ENCODE results near the gene CASTOR1. TPM values are rescaled to one million over a fixed set of nuclear protein-coding genes. Genes with fewer than 3 reads are reported as not detected.

The CASTOR1 gene
- total RNA-seq, 1 experiment from 2014 or later: 16.0 TPM

DNA sequence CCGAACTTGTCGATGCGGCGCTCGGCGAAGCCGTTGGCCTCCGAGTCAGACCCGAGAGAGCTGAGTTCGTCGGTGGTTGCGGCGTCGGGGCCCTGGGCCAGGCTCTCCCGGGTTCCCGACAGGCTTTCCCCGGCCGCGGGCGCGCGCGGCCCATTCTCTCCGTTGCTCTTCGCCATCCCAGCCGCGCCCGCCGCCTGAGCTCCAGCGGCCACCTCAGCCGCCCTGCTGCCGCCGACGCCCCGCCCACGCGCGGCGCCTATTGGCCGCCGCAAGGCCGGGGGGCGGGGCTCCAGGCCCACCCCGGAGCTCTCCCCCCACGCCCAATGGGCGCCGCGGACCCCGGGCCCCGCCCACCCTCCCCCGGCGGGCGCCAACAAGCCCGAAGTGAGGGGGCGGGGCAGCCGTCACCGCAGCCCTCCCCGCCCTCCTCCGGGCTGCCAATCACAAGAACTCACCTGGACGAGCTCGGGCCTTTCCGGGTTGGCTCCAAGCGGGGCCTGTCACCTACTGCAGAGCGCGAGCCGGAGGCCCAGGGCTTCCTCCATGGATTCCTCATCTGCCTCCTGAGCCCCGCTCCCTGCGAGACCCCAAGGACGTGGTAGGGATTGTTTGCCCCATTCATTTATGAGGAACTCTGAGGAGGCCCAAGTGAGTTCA, 37.5 kb upstream of the CASTOR1 start, which contains the start of gene TBC1D10A:
TBC1D10A (minus strand) TSS at position 236 of the 657 bp plus-strand sequence; CDS start at position 176, 60 bp downstream.
- H3K9me3 Mint-ChIP-seq: no peaks in the 10 kb centered on the region
- no peaks in the 10 kb centered on the region for H3K27me3 Mint-ChIP-seq (ENCODE audit: low read depth)
- H3K4me1 Mint-ChIP-seq: peaks cover 28% of the 10 kb centered on the region
- CTCF ChIA-PET: interaction anchor here (0.5 to 7.8 kb wide), 20 partner anchors 10 to 480 kb away, joined by 3 to 193 read pairs (median 5); partner anchors contain the start of genes CASTOR1, CCDC157, RNF215 and SF3A1
- POLR2A ChIA-PET: interaction anchor here (0.7 to 2.4 kb wide), 4 partner anchors 30 to 59 kb away, joined by 3 to 7 read pairs (median 4); partner anchors contain the start of genes CCDC157 and SF3A1
- peaks cover 2% of the 10 kb centered on the region; the same call in 1 of the 2 replicates for H3K36me3 Mint-ChIP-seq
- ATAC-seq (peak; percentile 93), DNase-seq (ENCODE audit: low spot score) (peak; percentile 95)
- H3K27ac Mint-ChIP-seq: peak within 1 kb of the TSS; percentile 89
- peak within 1 kb of the TSS; percentile 75 for H3K4me3 Mint-ChIP-seq
- no peak for TF ChIP-seq MYBL2 (CRISPR knock-in tag; IDR thresholded peaks at IDR 0.05)
- TF ChIP-seq NR2C2 (CRISPR knock-in tag; IDR thresholded peaks at IDR 0.05): no peak
- TF ChIP-seq, protein P1, sequence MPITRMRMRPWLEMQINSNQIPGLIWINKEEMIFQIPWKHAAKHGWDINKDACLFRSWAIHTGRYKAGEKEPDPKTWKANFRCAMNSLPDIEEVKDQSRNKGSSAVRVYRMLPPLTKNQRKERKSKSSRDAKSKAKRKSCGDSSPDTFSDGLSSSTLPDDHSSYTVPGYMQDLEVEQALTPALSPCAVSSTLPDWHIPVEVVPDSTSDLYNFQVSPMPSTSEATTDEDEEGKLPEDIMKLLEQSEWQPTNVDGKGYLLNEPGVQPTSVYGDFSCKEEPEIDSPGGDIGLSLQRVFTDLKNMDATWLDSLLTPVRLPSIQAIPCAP (CRISPR knock-in tag; IDR thresholded peaks at IDR 0.05): no peak
- TF ChIP-seq ZNF425 (CRISPR knock-in tag; conservative IDR thresholded peaks at IDR 0.05): no peak
- no peak for TF ChIP-seq ZBTB21 (CRISPR knock-in tag; IDR thresholded peaks at IDR 0.05; ENCODE audit: borderline replicate concordance)
- TF ChIP-seq SP1 (CRISPR knock-in tag; conservative IDR thresholded peaks at IDR 0.05): 0 out of 2 replicates have a peak, but pooled peaks have one; percentile 61
- no peak for TF ChIP-seq ATF6 (CRISPR knock-in tag; IDR thresholded peaks at IDR 0.05)
- TF ChIP-seq ZNF317 (CRISPR knock-in tag; IDR thresholded peaks at IDR 0.05; ENCODE audit: borderline replicate concordance, low read depth): no peak
- TF ChIP-seq, protein P2, sequence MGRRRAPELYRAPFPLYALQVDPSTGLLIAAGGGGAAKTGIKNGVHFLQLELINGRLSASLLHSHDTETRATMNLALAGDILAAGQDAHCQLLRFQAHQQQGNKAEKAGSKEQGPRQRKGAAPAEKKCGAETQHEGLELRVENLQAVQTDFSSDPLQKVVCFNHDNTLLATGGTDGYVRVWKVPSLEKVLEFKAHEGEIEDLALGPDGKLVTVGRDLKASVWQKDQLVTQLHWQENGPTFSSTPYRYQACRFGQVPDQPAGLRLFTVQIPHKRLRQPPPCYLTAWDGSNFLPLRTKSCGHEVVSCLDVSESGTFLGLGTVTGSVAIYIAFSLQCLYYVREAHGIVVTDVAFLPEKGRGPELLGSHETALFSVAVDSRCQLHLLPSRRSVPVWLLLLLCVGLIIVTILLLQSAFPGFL (CRISPR knock-in tag; IDR thresholded peaks at IDR 0.05; ENCODE audit: borderline replicate concordance): no peak
- TF ChIP-seq GTF2I (CRISPR knock-in tag; conservative IDR thresholded peaks at IDR 0.05): no peak
- no peak for TF ChIP-seq JAZF1 (CRISPR knock-in tag; IDR thresholded peaks at IDR 0.05)
- TF ChIP-seq FOXK1 (CRISPR knock-in tag; IDR thresholded peaks at IDR 0.05): no peak
- no peak for TF ChIP-seq ZNF396 (CRISPR knock-in tag; IDR thresholded peaks at IDR 0.05; ENCODE audit: borderline replicate concordance)
- TF ChIP-seq, protein P3, sequence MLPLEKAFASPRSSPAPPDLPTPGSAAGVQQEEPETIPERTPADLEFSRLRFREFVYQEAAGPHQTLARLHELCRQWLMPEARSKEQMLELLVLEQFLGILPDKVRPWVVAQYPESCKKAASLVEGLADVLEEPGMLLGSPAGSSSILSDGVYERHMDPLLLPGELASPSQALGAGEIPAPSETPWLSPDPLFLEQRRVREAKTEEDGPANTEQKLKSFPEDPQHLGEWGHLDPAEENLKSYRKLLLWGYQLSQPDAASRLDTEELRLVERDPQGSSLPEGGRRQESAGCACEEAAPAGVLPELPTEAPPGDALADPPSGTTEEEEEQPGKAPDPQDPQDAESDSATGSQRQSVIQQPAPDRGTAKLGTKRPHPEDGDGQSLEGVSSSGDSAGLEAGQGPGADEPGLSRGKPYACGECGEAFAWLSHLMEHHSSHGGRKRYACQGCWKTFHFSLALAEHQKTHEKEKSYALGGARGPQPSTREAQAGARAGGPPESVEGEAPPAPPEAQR (CRISPR knock-in tag; IDR thresholded peaks at IDR 0.05): no peak
- TF ChIP-seq, protein P4, sequence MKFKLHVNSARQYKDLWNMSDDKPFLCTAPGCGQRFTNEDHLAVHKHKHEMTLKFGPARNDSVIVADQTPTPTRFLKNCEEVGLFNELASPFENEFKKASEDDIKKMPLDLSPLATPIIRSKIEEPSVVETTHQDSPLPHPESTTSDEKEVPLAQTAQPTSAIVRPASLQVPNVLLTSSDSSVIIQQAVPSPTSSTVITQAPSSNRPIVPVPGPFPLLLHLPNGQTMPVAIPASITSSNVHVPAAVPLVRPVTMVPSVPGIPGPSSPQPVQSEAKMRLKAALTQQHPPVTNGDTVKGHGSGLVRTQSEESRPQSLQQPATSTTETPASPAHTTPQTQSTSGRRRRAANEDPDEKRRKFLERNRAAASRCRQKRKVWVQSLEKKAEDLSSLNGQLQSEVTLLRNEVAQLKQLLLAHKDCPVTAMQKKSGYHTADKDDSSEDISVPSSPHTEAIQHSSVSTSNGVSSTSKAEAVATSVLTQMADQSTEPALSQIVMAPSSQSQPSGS (CRISPR knock-in tag; IDR thresholded peaks at IDR 0.05; ENCODE audit: borderline replicate concordance, low read depth): no peak
- no peak for TF ChIP-seq ZNF512 (CRISPR knock-in tag; IDR thresholded peaks at IDR 0.05; ENCODE audit: borderline replicate concordance)
- TF ChIP-seq SMAD3 (CRISPR knock-in tag; IDR thresholded peaks at IDR 0.05; ENCODE audit: borderline replicate concordance): no peak
- TF ChIP-seq, protein P5, sequence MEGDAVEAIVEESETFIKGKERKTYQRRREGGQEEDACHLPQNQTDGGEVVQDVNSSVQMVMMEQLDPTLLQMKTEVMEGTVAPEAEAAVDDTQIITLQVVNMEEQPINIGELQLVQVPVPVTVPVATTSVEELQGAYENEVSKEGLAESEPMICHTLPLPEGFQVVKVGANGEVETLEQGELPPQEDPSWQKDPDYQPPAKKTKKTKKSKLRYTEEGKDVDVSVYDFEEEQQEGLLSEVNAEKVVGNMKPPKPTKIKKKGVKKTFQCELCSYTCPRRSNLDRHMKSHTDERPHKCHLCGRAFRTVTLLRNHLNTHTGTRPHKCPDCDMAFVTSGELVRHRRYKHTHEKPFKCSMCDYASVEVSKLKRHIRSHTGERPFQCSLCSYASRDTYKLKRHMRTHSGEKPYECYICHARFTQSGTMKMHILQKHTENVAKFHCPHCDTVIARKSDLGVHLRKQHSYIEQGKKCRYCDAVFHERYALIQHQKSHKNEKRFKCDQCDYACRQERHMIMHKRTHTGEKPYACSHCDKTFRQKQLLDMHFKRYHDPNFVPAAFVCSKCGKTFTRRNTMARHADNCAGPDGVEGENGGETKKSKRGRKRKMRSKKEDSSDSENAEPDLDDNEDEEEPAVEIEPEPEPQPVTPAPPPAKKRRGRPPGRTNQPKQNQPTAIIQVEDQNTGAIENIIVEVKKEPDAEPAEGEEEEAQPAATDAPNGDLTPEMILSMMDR (IDR thresholded peaks at IDR 0.05): no peak
- TF ChIP-seq ZNF263 (CRISPR knock-in tag; IDR thresholded peaks at IDR 0.05; ENCODE audit: low read depth): no peak
- no peak for TF ChIP-seq IRF2 (CRISPR knock-in tag; IDR thresholded peaks at IDR 0.05; ENCODE audit: borderline replicate concordance, low read depth)
- no peak for TF ChIP-seq SOX15 (CRISPR knock-in tag; IDR thresholded peaks at IDR 0.05)
- no peak for TF ChIP-seq FOXJ3 (CRISPR knock-in tag; IDR thresholded peaks at IDR 0.05; ENCODE audit: borderline replicate concordance)
